GM19099 (cell line): ENCODE results near the gene PPA1.

Experiments used
- POLR2A ChIP-seq: IDR thresholded peaks from 3 replicates; pipeline ENCODE4 v1.6.1; 2011; ENCODE audit warnings: low read depth; ENCODE audit not compliant: insufficient read length; ENCODE audit errors: extremely low read depth

The PPA1 gene

DNA sequence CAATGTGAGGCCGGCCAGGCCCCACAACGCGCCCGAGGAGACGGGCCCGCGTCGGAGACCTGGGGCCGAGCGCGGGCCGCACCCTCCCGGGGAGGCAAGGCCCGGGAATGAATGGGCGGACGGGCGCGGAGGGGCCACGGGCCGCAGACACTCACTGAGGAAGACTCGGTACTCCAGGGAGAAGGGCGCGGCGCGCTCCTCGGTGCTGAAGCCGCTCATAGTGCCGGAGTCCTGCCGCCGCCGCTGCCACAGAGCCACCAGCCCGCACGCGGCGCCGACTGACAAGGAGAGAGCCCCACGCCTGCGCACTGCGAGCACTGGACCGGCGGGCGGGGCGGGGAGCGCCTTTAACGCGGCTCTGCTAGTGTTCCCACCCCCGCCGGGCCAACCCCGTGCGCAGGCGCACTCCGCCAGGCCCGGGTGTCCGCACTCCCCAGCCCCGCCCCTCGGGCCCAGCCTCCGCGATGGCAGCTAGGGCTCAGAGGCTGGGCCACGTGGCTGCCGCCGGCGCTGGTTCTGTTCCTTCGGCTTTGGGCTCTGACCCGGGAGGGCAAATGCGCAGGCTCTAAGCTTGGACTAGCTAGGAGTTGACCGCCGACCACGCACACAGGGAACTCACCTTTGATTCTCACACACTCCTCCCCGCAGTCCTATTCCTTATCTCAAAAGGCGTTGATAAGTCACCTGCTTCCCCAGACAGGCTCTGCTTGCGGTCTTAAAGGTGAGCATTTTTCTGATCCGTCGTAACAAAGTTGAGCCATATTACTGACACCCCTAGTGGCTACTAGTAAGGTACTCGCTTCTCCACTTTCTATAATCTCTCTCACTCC, at the start of gene PPA1:
Gene PPA1 (minus strand): TSS at position 321 of the 830 bp plus-strand sequence. CDS start 102 bp downstream, at position 219.
- TF ChIP-seq POLR2A = peak; percentile 98

- no peak for TF ChIP-seq POLR2A
Observed at GRCh38 chr10:70281609-70282008, 48.4 kb upstream of the PPA1 start.

DNA sequence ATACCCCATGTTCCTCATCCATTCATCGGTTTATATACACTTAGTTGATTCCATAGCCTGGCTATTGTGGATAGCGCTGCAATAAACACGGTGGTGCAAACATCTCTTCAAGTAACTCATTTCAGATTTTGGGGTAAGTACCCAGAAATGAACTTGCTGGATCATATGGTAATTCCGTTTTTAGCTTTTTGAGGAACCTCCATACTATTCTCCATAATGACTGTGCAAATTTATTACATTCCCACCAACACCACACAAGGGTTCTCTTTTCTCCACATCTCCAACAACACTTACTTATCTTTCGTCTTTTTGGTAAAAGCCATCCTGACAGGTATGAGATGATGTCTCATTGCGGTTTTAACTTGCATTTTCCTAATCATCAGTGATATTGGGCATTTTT, 46.9 kb upstream of the PPA1 start:
- TF ChIP-seq POLR2A = no peak

GRCh38 chr10:70277396-70278030, 44.3 kb upstream of the PPA1 start:
- no peak for TF ChIP-seq POLR2A

GRCh38 chr10:70274643-70275042, 41.4 kb upstream of the PPA1 start:
- TF ChIP-seq POLR2A = no peak

GRCh38 chr10:70272925-70273316, 39.7 kb upstream of the PPA1 start:
- peak; percentile 25 for TF ChIP-seq POLR2A

GRCh38 chr10:70271996-70272924, 39.0 kb upstream of the PPA1 start:
- TF ChIP-seq POLR2A = no peak

DNA sequence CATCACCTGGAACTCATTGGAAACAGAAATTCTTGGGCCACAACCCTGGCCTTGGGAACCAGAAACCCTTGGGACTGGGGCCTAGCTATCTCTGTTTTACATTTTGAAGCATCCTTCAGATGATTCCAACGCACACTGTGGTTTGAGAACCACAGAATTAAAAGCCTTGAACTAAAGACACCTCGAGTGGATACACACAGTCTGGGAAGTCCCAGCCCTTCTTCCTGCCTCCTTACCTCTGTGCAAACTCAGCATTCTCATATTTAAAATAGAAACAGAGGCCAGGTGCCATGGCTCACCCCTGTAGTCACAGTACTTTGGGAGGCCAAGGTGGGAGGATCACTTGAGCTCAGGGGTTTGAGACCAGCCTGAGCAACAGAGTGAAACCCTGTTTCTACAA, 37.7 kb upstream of the PPA1 start:
- no peak for TF ChIP-seq POLR2A

- no peak for TF ChIP-seq POLR2A
Observed at GRCh38 chr10:70269741-70270140, 36.5 kb upstream of the PPA1 start.

- TF ChIP-seq POLR2A = no peak
Observed at GRCh38 chr10:70268376-70268775, 35.1 kb upstream of the PPA1 start.

GRCh38 chr10:70267161-70267933, 34.1 kb upstream of the PPA1 start:
- no peak for TF ChIP-seq POLR2A

DNA sequence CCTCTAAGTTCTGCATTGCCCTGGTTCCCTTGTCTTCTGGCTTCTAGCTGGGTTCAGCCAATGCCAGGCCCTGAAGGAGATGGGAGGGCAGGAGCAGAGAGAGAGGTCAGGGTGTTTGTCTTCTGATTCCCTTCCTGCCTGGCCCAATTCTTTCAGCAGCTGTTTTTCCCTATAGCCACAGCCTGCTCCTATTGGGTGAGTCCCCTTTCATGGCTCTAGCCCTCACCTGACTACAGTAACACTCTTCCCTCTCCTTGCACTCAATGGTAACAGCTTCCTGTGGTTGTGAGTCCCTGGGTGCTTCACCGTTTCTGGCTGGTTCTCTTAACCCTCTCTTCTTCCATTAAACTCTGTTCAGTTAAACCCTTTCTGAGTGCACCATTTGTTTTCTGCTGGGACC, 33.5 kb upstream of the PPA1 start:
- TF ChIP-seq POLR2A = no peak

DNA sequence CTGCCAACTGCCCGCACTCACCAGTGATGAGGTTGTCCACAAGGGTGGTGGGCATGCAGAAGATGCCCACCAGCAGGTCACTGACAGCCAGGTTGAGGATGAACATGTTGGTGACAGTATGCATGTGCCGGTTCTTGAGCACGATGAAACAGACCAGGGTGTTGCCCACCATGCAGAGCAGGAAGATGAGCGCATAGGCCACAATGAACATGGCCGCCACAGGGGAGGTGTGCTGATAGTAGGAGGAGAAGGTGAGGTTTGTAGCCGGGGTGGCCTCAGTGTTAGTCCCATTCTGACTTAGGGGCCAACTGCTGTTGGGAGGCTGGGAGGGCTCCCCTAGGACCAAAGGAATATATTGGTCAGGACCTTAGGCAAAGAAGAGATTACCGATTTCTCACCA, 32.8 kb upstream of the PPA1 start:
- TF ChIP-seq POLR2A = no peak

- TF ChIP-seq POLR2A = no peak
Observed at GRCh38 chr10:70265032-70265689, 31.9 kb upstream of the PPA1 start.
